Nephron progenitor cell (in vitro differentiated cells): ENCODE results near the gene NIPAL4.

Experiments used
- DNase-seq: peaks from one replicate; pipeline ENCODE4 v3.0.0; 2021
- H3K27ac Mint-ChIP-seq: 2 replicates; pipeline ENCODE4 v1.8.0; 2021; ENCODE audit warnings: mild to moderate bottlenecking, moderate library complexity, mixed read lengths
- H3K27me3 Mint-ChIP-seq: 2 replicates; pipeline ENCODE4 v1.8.0; 2021; ENCODE audit warnings: mild to moderate bottlenecking, low read depth, mixed read lengths; ENCODE audit not compliant: poor library complexity
- H3K36me3 Mint-ChIP-seq: 2 replicates; pipeline ENCODE4 v1.8.0; 2021; ENCODE audit warnings: low read depth, mixed read lengths
- H3K4me1 Mint-ChIP-seq: 2 replicates; pipeline ENCODE4 v1.8.0; 2021; ENCODE audit warnings: mixed read lengths
- H3K4me3 Mint-ChIP-seq: 2 replicates; pipeline ENCODE4 v1.8.0; 2021; ENCODE audit warnings: mild to moderate bottlenecking, moderate library complexity, mixed read lengths
- H3K9me3 Mint-ChIP-seq: 2 replicates; pipeline ENCODE4 v1.8.0; 2021; ENCODE audit warnings: mild to moderate bottlenecking, moderate library complexity, mixed read lengths
- TF ChIP-seq, protein P1 (sequence below): fragments of 200-600 bp; sonication (generic); IDR thresholded peaks from 2 replicates; pipeline ENCODE4 v1.5.0; 2021; ENCODE audit warnings: antibody characterized with exemption

The NIPAL4 gene

GRCh38 chr5:157506981-157507780, 47.2 kb downstream of the NIPAL4 start:
- no peak for DNase-seq
- H3K27me3 Mint-ChIP-seq: no peaks in the 10 kb centered on the region
- TF ChIP-seq, protein P1, sequence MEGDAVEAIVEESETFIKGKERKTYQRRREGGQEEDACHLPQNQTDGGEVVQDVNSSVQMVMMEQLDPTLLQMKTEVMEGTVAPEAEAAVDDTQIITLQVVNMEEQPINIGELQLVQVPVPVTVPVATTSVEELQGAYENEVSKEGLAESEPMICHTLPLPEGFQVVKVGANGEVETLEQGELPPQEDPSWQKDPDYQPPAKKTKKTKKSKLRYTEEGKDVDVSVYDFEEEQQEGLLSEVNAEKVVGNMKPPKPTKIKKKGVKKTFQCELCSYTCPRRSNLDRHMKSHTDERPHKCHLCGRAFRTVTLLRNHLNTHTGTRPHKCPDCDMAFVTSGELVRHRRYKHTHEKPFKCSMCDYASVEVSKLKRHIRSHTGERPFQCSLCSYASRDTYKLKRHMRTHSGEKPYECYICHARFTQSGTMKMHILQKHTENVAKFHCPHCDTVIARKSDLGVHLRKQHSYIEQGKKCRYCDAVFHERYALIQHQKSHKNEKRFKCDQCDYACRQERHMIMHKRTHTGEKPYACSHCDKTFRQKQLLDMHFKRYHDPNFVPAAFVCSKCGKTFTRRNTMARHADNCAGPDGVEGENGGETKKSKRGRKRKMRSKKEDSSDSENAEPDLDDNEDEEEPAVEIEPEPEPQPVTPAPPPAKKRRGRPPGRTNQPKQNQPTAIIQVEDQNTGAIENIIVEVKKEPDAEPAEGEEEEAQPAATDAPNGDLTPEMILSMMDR: no peak
- H3K4me3 Mint-ChIP-seq: no peak overlapping the region
- H3K4me1 Mint-ChIP-seq: peaks cover 23% of the 10 kb centered on the region
- H3K27ac Mint-ChIP-seq: no peak overlapping the region
- H3K36me3 Mint-ChIP-seq: peaks cover 53% of the 10 kb centered on the region
- no peaks in the 10 kb centered on the region for H3K9me3 Mint-ChIP-seq

GRCh38 chr5:157509093-157509492, 49.1 kb downstream of the NIPAL4 start:
- no peak for DNase-seq
- TF ChIP-seq, protein P1: no peak
- no peak overlapping the region for H3K4me3 Mint-ChIP-seq
- peaks cover 66% of the 10 kb centered on the region for H3K36me3 Mint-ChIP-seq
- peaks cover 38% of the 10 kb centered on the region for H3K4me1 Mint-ChIP-seq
- no peaks in the 10 kb centered on the region for H3K9me3 Mint-ChIP-seq
- peaks cover 6% of the 10 kb centered on the region for H3K27me3 Mint-ChIP-seq
- H3K27ac Mint-ChIP-seq: no peak overlapping the region

GRCh38 chr5:157509587-157509986, 49.6 kb downstream of the NIPAL4 start:
- no peak for DNase-seq
- Mint-ChIP-seq H3K27me3 (peaks cover 6% of the 10 kb centered on the region), H3K4me3 (no peak overlapping the region), H3K27ac (no peak overlapping the region), H3K36me3 (peaks cover 66% of the 10 kb centered on the region), H3K9me3 (no peaks in the 10 kb centered on the region), H3K4me1 (peaks cover 39% of the 10 kb centered on the region)
- TF ChIP-seq, protein P1: no peak

DNA sequence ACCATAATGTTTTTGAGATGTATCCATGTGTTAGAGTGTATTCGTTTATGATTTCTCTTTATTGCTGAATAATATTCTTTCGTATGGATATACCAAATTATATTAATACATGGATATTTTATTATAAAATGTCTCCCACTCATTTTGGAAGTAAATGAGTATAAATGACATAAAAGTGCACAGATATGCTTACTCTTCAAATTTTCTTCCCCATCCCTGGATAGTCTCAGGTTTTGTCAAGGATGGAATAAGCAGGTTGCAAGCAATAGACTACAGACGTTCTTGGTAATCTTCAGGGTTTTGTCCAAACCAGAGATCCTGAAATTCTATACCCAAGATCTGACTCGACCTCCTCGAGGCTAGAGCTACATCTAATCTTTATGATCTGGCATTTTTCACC, 50.7 kb downstream of the NIPAL4 start:
- H3K36me3 Mint-ChIP-seq: peaks cover 61% of the 10 kb centered on the region
- H3K27me3 Mint-ChIP-seq: peaks cover 6% of the 10 kb centered on the region
- H3K9me3 Mint-ChIP-seq: no peaks in the 10 kb centered on the region
- no peak overlapping the region for H3K27ac Mint-ChIP-seq
- H3K4me3 Mint-ChIP-seq: no peak overlapping the region
- TF ChIP-seq, protein P1: no peak
- H3K4me1 Mint-ChIP-seq: peaks cover 50% of the 10 kb centered on the region
- no peak for DNase-seq

GRCh38 chr5:157511651-157512644, 51.9 kb downstream of the NIPAL4 start:
- no peak for DNase-seq
- TF ChIP-seq, protein P1: no peak
- no peak overlapping the region for H3K4me3 Mint-ChIP-seq
- peaks cover 63% of the 10 kb centered on the region for H3K4me1 Mint-ChIP-seq
- no peak overlapping the region for H3K27ac Mint-ChIP-seq
- H3K27me3 Mint-ChIP-seq: peaks cover 6% of the 10 kb centered on the region
- H3K9me3 Mint-ChIP-seq: no peaks in the 10 kb centered on the region
- peaks cover 49% of the 10 kb centered on the region for H3K36me3 Mint-ChIP-seq
